ENCODE data around the gene ZBTB26.
"Not testable (repeated sequence)": the region's sequence is repeated elsewhere in the genome, so short reads cannot be mapped to it uniquely, and the experiment has no call there.

DNA sequence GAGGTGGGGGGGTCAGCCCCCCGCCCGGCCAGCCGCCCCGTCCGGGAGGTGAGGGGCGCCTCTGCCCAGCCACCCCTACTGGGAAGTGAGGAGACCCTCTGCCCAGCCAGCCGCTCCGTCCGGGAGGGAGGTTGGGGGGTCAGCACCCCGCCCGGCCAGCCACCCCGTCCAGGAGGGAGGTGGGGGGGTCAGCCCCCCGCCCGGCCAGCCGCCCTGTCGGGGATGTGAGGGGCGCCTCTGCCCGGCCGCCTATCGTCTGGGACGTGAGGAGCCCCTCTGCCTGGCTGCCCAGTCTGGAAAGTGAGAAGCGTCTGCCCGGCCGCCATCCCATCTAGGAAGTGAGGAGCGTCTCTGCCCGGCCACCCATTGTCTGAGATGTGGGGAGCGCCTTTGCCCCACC is 64.0 kb downstream of the ZBTB26 start:
- TF ChIP-seq, protein P1, sequence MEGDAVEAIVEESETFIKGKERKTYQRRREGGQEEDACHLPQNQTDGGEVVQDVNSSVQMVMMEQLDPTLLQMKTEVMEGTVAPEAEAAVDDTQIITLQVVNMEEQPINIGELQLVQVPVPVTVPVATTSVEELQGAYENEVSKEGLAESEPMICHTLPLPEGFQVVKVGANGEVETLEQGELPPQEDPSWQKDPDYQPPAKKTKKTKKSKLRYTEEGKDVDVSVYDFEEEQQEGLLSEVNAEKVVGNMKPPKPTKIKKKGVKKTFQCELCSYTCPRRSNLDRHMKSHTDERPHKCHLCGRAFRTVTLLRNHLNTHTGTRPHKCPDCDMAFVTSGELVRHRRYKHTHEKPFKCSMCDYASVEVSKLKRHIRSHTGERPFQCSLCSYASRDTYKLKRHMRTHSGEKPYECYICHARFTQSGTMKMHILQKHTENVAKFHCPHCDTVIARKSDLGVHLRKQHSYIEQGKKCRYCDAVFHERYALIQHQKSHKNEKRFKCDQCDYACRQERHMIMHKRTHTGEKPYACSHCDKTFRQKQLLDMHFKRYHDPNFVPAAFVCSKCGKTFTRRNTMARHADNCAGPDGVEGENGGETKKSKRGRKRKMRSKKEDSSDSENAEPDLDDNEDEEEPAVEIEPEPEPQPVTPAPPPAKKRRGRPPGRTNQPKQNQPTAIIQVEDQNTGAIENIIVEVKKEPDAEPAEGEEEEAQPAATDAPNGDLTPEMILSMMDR (IDR thresholded peaks at IDR 0.05; ENCODE audit: low read length): not testable (repeated sequence)
- not testable (repeated sequence) for TF ChIP-seq EZH2 (IDR thresholded peaks at IDR 0.05; ENCODE audit: borderline replicate concordance, low read length)
